Uterus (tissue), 4 donors: ENCODE results near the gene TIAM1. TPM values are rescaled to one million over a fixed set of nuclear protein-coding genes. Genes with fewer than 3 reads are reported as not detected.
A peak's percentile ranks its signal among the peaks of the same experiment; 100 is the strongest.

Source experiments
- DNase-seq, 2 donors: peaks; one replicate each; pipeline ENCODE4 v3.0.0-alpha.2; 2019 to 2020
- H3K27ac ChIP-seq, 2 donors: fragments of 200-600 bp; sonication (generic); 1 replicate in 1 of 2; 2 replicates in 1 of 2; pipeline ENCODE4 v1.5.1; 2016 to 2018
- H3K27me3 ChIP-seq, 2 donors: fragments of 200-600 bp; sonication (generic); one replicate each; pipeline ENCODE4 v1.5.1; 2018 to 2019; ENCODE audit warnings: control low read depth in 1 of 2
- H3K36me3 ChIP-seq, 2 donors: fragments of 200-600 bp; sonication (generic); one replicate each; pipeline ENCODE4 v1.5.1; 2019; ENCODE audit warnings: control low read depth in 1 of 2
- H3K4me1 ChIP-seq, 2 donors: fragments of 200-600 bp; sonication (generic); one replicate each; pipeline ENCODE4 v1.5.1; 2018 to 2019; ENCODE audit warnings: control low read depth in 1 of 2
- H3K4me3 ChIP-seq, 2 donors: fragments of 200-600 bp; sonication (generic); 1 replicate in 1 of 2; 2 replicates in 1 of 2; pipeline ENCODE4 v1.5.1; 2018 to 2019; ENCODE audit warnings: mild to moderate bottlenecking in 1 of 2
- H3K9me3 ChIP-seq, 2 donors: fragments of 200-600 bp; sonication (generic); one replicate each; pipeline ENCODE4 v1.5.1; 2019; ENCODE audit warnings: control low read depth in 1 of 2
- POLR2A ChIP-seq, 2 donors: fragments of 450-650 bp; IDR thresholded peaks; one replicate each; pipeline ENCODE4 v1.6.1; 2016; ENCODE audit warnings: antibody characterized with exemption in 2 of 2, mild to moderate bottlenecking in 1 of 2, moderate library complexity in 1 of 2
- intact Hi-C: fragments of 100-400 bp; cut with DNase I; formaldehyde crosslinking; loops from one replicate; pipeline ENCODE4 v1.15.1; 2023; ENCODE audit warnings: low total_unique reads
- total RNA-seq, 4 donors: library from RNA; depleted of rRNA in 3 of 4; stranded (reverse); fragments of >200 nt in 3 of 4; gene quantifications; one replicate each; pipeline versions ENCODE4 v1.1.0 to v1.2.4, GENCODE V29; 2014 to 2023
- TF ChIP-seq, protein P1 (sequence below), 4 experiments: fragments of 200-600 bp in 2 of 4; fragments of 450-650 bp in 2 of 4; sonication (generic) in 2 of 4; IDR thresholded peaks; one replicate each; pipeline ENCODE4 v1.5.1; 2016 to 2019; ENCODE audit warnings: antibody characterized with exemption in 4 of 4, mild to moderate bottlenecking in 2 of 4, moderate library complexity in 1 of 4
- donor health status: DM: yes; HTN: yes; CAD: no.

The TIAM1 gene
- total RNA-seq, 4 donors from 2014 or later, result 14.4 to 74.9 (median 39.5) TPM

DNA sequence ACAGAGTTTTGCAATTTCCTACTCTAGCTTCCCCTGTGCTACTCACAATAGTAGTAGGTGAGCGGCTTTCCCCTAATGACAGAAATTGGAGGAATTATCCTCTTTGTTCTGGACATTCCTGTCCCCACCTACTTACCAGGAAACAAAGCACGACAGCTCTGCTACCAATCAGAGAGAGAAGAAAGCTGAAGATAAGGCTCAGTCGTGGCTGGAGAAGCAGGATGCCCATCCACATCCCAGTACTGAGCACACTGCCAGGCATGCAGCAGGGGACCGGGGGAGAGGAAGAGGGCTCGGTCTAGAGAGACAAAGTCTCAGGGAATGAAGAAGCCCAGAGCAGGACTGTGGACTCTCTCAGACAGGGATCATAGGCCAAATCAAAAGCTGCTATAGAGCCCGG lies 171.7 kb downstream of the TIAM1 start:
- H3K27ac ChIP-seq, result peak overlapping the region; percentile 36 to 64
- intact Hi-C loops, result no loop called here
- H3K4me3 ChIP-seq, result no peak overlapping the region
- H3K9me3 ChIP-seq, result no peaks in the 10 kb centered on the region
- no peaks in the 10 kb centered on the region for H3K27me3 ChIP-seq
- no peaks in the 10 kb centered on the region for H3K4me1 ChIP-seq
- no peak for TF ChIP-seq POLR2A (IDR thresholded peaks at IDR 0.05)
- TF ChIP-seq, protein P1, sequence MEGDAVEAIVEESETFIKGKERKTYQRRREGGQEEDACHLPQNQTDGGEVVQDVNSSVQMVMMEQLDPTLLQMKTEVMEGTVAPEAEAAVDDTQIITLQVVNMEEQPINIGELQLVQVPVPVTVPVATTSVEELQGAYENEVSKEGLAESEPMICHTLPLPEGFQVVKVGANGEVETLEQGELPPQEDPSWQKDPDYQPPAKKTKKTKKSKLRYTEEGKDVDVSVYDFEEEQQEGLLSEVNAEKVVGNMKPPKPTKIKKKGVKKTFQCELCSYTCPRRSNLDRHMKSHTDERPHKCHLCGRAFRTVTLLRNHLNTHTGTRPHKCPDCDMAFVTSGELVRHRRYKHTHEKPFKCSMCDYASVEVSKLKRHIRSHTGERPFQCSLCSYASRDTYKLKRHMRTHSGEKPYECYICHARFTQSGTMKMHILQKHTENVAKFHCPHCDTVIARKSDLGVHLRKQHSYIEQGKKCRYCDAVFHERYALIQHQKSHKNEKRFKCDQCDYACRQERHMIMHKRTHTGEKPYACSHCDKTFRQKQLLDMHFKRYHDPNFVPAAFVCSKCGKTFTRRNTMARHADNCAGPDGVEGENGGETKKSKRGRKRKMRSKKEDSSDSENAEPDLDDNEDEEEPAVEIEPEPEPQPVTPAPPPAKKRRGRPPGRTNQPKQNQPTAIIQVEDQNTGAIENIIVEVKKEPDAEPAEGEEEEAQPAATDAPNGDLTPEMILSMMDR (IDR thresholded peaks at IDR 0.05), result no peak
- no peak for DNase-seq
- H3K36me3 ChIP-seq, result no peaks in the 10 kb centered on the region

DNA sequence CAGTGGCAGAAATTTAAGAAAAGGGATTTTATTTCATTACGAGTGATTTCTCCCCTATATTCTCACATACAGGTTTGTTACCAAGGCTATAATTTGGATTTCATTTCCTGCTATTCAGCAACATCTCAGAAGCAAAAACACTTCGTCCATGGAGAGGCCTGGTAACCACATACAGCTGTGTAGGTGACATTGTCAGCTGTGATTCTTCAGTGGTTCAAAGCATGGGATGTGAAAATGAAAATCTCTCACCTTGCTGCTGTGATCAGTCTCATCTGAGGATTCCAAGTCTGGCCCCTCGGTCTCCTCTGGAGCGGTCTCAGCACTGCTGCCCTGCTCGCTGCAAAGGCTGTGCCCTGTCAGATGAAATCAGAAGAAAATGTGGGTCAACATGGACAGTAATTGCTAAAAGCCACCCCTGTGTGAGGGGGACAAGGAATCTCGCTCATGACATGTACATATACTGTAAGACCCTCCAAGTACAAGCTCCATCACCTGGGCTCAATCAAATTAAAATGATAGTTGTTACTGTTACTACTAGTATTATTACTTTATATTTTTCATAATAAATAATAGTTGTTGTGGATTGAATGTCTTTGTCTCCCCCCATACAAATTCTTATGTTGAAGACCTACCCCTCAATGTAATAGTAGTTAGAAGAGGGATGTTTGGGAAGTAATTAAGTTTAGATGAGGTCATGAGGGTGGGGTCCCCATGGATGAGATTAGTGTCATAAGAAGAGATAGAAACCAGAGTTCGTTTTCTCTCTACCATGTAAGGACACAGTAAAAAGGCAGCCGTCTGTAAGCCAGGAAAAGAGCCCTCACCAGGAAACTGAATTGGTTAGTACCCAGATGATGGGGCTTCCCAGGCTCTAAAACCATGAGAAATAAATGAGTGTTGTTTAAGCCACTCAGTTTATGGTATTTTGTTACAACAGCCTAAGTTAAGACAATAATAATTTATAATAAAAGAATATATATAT lies 179.1 kb downstream of the TIAM1 start:
- no peaks in the 10 kb centered on the region for H3K27me3 ChIP-seq
- H3K9me3 ChIP-seq, result no peaks in the 10 kb centered on the region
- H3K4me1 ChIP-seq, result no peaks in the 10 kb centered on the region
- DNase-seq, result no peak
- H3K4me3 ChIP-seq, result no peak overlapping the region
- intact Hi-C loops, result no loop called here
- H3K36me3 ChIP-seq, result no peaks in the 10 kb centered on the region
- no peak for TF ChIP-seq POLR2A (IDR thresholded peaks at IDR 0.05)
- H3K27ac ChIP-seq, result no peak overlapping the region

DNA sequence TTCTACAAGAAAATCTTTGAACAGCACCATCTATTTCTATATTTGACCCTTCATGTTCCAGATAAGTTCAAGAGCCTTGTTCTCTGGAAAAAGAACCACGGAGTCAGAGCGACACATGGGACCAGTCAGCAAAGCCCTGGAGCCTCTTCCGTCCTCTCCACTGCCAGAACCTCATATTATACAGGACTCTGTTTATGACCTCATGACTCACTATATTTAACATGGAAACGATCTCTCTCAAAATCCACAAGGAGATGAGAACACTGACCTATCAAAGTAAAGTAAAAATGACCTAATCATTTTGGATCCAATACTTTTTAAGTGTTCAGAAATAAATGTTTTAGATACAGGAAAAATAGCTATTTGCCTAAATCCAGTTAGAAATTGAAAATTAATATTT lies 181.2 kb downstream of the TIAM1 start:
- no peak for DNase-seq
- H3K27me3 ChIP-seq, result no peaks in the 10 kb centered on the region
- TF ChIP-seq POLR2A (IDR thresholded peaks at IDR 0.05), result no peak
- TF ChIP-seq, protein P1 (IDR thresholded peaks at IDR 0.05), result no peak

DNA sequence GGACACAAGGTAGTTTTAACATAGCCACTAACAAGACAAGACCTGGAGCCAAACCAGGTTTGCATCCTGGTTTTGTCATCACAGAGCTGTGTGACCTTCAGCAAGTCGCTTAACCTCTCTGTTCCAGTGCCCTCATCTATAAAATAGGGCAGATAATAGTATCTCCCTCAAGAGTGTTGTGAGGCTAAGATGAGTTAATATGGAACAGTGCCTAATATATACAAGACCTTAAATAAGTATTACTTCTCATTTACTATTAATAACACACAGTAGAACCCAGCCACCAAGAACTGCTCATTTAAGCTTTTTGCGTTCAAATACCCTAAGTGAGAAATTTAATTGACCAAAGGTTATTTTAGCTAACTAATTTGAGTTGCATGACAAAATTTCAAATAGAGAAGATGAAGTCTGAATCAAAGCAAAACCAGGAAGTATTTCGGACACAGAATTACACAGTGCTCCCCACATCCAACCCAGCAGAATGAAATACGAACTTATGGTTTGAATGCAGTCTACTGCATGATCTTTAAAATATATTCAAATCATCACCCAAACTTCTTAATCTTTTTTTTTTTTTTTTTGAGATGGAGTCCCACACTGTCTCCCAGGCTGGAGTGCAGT lies 181.9 kb downstream of the TIAM1 start:
- TF ChIP-seq, protein P1 (IDR thresholded peaks at IDR 0.05), result no peak
- TF ChIP-seq POLR2A (IDR thresholded peaks at IDR 0.05), result no peak
- no peaks in the 10 kb centered on the region for H3K27me3 ChIP-seq
- intact Hi-C loops, result no loop called here
- H3K4me1 ChIP-seq, result no peaks in the 10 kb centered on the region
- H3K27ac ChIP-seq, result no peak overlapping the region
- H3K4me3 ChIP-seq, result no peak overlapping the region
- DNase-seq, result no peak
- H3K9me3 ChIP-seq, result no peaks in the 10 kb centered on the region
- no peaks in the 10 kb centered on the region for H3K36me3 ChIP-seq

More for the DNA sequence above, 181.2 kb downstream of the TIAM1 start:
- Histone ChIP-seq H3K9me3 (no peaks in the 10 kb centered on the region), H3K27ac (no peak overlapping the region), H3K4me3 (no peak overlapping the region), H3K36me3 (no peaks in the 10 kb centered on the region), H3K4me1 (no peaks in the 10 kb centered on the region)
- intact Hi-C loops, result no loop called here

DNA sequence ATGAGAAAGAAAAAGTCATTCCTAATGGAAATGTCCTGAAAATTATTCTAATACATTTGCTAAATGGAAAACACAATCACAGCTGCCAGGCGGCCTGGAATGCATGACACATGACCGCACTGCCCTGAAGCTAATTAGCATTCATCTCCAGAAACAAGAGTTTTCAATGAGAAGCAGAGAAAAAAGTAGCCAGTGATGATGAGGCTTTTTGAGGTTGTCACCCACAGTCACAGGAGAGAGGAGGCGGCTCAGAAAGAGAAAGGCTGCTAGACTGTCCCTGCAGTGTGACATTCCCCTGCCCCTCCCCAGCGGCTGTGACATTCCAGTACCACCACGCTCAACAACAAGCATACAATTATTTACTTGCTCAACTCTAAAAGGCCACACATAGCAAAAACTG lies 182.9 kb downstream of the TIAM1 start:
- no peaks in the 10 kb centered on the region for H3K36me3 ChIP-seq
- intact Hi-C loops, result no loop called here
- H3K9me3 ChIP-seq, result peaks cover 0 to 7% of the 10 kb centered on the region in 2 donors
- DNase-seq, result no peak
- no peaks in the 10 kb centered on the region for H3K4me1 ChIP-seq
- TF ChIP-seq, protein P1 (IDR thresholded peaks at IDR 0.05), result no peak
- TF ChIP-seq POLR2A (IDR thresholded peaks at IDR 0.05), result no peak
- no peaks in the 10 kb centered on the region for H3K27me3 ChIP-seq
- H3K27ac ChIP-seq, result peak overlapping the region in 1 of 2 donors; percentile 82
- H3K4me3 ChIP-seq, result no peak overlapping the region
